Endothelial cell (in vitro differentiated cells): Measurements from ENCODE around the gene FSHB. TPM values are rescaled to one million over a fixed set of nuclear protein-coding genes. Genes with fewer than 3 reads are reported as not detected.
"Not testable (repeated sequence)": the region's sequence is repeated elsewhere in the genome, so short reads cannot be mapped to it uniquely, and the experiment has no call there.

ENCODE experiments used
- DNase-seq: peaks from one replicate; pipeline ENCODE4 v3.0.0; 2021; ENCODE audit warnings: low spot score
- H3K27ac Mint-ChIP-seq: one replicate; pipeline ENCODE4 v1.8.0; 2021; ENCODE audit warnings: mixed read lengths, inconsistent platforms; ENCODE audit not compliant: unreplicated experiment
- H3K27me3 Mint-ChIP-seq: one replicate; pipeline ENCODE4 v1.8.0; 2021; ENCODE audit warnings: mild to moderate bottlenecking, moderate library complexity, mixed read lengths, inconsistent platforms; ENCODE audit not compliant: unreplicated experiment
- H3K36me3 Mint-ChIP-seq: one replicate; pipeline ENCODE4 v1.8.0; 2021; ENCODE audit warnings: mild to moderate bottlenecking, low read depth, mixed read lengths, inconsistent platforms; ENCODE audit not compliant: unreplicated experiment
- H3K4me1 Mint-ChIP-seq: one replicate; pipeline ENCODE4 v1.8.0; 2021; ENCODE audit warnings: mild to moderate bottlenecking, mixed read lengths, inconsistent platforms; ENCODE audit not compliant: unreplicated experiment
- H3K4me3 Mint-ChIP-seq: one replicate; pipeline ENCODE4 v1.8.0; 2021; ENCODE audit warnings: mild to moderate bottlenecking, mixed read lengths, inconsistent platforms; ENCODE audit not compliant: unreplicated experiment
- H3K9me3 Mint-ChIP-seq: one replicate; pipeline ENCODE4 v1.8.0; 2021; ENCODE audit warnings: mixed read lengths, inconsistent platforms; ENCODE audit not compliant: unreplicated experiment
- CTCF ChIP-seq: fragments of 200-600 bp; sonication (generic); IDR thresholded peaks from one replicate; pipeline ENCODE4 v1.5.0; 2021; ENCODE audit warnings: antibody characterized with exemption; ENCODE audit not compliant: unreplicated experiment
- total RNA-seq: library from RNA; stranded (reverse); fragmentation: NEBNext Ultra II Directional; extraction: Animal tissue kit (Norgen Biotek cat#: 25700); gene quantifications from one replicate; pipeline ENCODE4 v1.2.1, GENCODE V29; 2021; ENCODE audit not compliant: unreplicated experiment

Gene FSHB
- total RNA-seq, 1 donor from 2014 or later, result not detected

GRCh38 chr11:30261821-30262220 lies 31.0 kb downstream of the FSHB start:
- TF ChIP-seq CTCF, result no peak
- no peaks in the 10 kb centered on the region for H3K9me3 Mint-ChIP-seq
- H3K4me3 Mint-ChIP-seq, result no peak overlapping the region
- no peaks in the 10 kb centered on the region for H3K4me1 Mint-ChIP-seq
- no peaks in the 10 kb centered on the region for H3K36me3 Mint-ChIP-seq
- H3K27me3 Mint-ChIP-seq, result peaks cover 1% of the 10 kb centered on the region
- DNase-seq, result no peak
- H3K27ac Mint-ChIP-seq, result no peak overlapping the region

- not testable (repeated sequence) for H3K9me3 Mint-ChIP-seq, H3K4me3 Mint-ChIP-seq, H3K27ac Mint-ChIP-seq, H3K27me3 Mint-ChIP-seq, H3K36me3 Mint-ChIP-seq, H3K4me1 Mint-ChIP-seq, DNase-seq
Measured at GRCh38 chr11:30268638-30269037, 37.8 kb downstream of the FSHB start.

GRCh38 chr11:30270671-30271070 lies 39.9 kb downstream of the FSHB start:
- Mint-ChIP-seq H3K27me3 (no peaks in the 10 kb centered on the region), H3K4me3 (no peak overlapping the region), H3K27ac (no peak overlapping the region), H3K4me1 (no peaks in the 10 kb centered on the region), H3K9me3 (no peaks in the 10 kb centered on the region), H3K36me3 (no peaks in the 10 kb centered on the region)
- no peak for DNase-seq
- TF ChIP-seq CTCF, result no peak

- Mint-ChIP-seq H3K4me3 (no peak overlapping the region), H3K4me1 (peaks cover 7% of the 10 kb centered on the region), H3K36me3 (no peaks in the 10 kb centered on the region), H3K27ac (no peak overlapping the region), H3K27me3 (no peaks in the 10 kb centered on the region), H3K9me3 (no peaks in the 10 kb centered on the region)
- TF ChIP-seq CTCF, result no peak
- no peak for DNase-seq
Measured at GRCh38 chr11:30277176-30277575, 46.4 kb downstream of the FSHB start.

- H3K9me3 Mint-ChIP-seq, result no peaks in the 10 kb centered on the region
- peaks cover 7% of the 10 kb centered on the region for H3K4me1 Mint-ChIP-seq
- TF ChIP-seq CTCF, result no peak
- no peak for DNase-seq
- no peak overlapping the region for H3K4me3 Mint-ChIP-seq
- H3K27me3 Mint-ChIP-seq, result no peaks in the 10 kb centered on the region
- no peak overlapping the region for H3K27ac Mint-ChIP-seq
- no peaks in the 10 kb centered on the region for H3K36me3 Mint-ChIP-seq
Measured at GRCh38 chr11:30279796-30280195, 49.0 kb downstream of the FSHB start.
